ENCODE measurements around the gene CACNA2D3.
"Not testable (repeated sequence)": the region's sequence is repeated elsewhere in the genome, so short reads cannot be mapped to it uniquely, and the experiment has no call there.

CACNA2D3 gene

DNA sequence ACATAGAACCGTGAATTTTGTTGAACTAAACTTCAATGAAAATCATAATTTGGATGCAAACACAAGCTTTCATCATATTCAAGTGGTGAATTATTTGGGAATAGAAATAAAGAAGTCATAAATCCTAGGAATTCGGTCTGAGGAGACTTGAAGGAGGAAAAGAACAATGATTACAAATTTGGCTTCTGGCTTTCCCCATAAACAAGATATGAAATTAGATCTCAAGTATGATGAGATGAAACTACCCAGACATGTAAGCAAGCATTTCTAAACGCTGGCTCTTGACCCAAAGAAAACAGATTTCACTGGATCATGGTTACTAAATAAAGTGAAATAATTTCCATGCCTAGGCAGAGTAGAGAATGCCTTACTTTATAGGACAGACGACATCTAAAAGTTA, 952.4 kb downstream of the CACNA2D3 start:
- DNase-seq, result no peak

DNA sequence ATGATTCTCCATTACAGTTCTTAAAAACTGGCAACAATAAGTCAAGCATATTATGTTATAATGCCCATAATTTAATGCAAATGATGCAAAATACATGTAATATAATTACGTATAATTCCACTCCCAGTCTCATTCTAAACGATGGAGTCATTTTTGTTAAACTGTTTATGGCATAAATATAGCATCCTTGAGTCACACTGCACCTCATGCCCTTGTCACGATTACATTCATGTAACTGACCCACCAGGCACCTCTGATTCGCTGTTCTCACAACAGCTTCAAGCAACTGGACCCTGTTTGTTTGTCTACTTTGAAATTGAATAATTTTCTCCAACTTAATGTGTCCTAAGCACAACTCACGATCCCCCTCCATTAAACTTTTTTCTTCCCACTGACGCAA, 953.5 kb downstream of the CACNA2D3 start:
- DNase-seq, result no peak

DNA sequence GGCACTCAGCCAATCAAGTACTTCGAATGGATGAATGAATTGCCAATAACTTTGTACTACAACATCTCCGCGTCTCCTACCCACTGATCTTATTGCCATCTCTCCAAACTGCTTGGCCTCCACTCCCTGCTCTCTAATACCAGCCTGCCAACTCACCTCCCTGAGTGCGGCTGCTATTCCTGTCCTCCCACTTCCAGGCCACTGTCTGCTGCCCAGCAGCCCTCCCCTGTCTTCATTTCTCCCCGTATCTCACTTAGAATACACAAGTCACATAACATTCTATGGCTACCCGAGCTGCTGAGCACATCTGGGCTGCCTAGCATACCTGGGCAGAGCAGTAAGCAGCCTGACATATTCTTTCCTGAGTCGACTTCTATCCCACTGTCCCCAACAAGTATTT, 955.4 kb downstream of the CACNA2D3 start:
- no peak for DNase-seq

DNA sequence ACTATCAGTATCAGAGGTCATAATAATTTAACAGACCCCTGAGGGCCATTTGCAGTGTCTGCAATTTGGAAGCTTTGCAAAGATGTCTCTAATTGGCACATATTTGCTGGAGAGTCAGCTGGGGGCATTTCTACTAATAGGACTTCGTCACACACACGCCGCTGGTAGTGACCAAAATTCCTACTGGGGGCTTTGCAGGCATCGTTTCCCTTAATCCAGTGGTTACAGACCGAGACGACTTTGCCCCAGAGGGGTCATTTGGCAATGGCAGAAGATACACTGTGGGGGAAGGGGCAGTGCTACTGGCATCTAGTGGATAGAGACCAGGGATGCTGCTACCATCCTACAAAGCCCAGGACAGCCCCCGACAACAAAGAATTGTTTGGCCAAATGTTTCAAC, 956.5 kb downstream of the CACNA2D3 start:
- no peak for DNase-seq

DNA sequence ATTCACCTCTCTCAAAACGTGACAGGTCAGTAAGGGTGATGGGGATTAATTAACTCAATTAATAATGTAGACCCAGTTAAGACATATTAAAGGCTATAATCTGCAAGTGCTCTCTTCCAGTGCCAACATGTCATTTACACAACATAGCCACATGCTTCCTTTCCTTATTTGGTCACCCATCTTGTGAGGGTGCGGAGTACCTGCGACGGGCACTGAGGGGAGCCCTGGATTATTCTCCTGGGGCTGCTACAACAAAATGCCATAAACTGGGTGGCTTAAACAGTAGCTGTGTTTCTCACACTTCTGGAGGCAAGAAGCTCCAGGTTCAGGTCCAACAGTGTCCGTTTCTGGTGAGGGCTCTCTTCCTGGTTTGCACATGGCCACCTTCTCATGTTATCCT, 962.9 kb downstream of the CACNA2D3 start:
- no peak for DNase-seq

DNA sequence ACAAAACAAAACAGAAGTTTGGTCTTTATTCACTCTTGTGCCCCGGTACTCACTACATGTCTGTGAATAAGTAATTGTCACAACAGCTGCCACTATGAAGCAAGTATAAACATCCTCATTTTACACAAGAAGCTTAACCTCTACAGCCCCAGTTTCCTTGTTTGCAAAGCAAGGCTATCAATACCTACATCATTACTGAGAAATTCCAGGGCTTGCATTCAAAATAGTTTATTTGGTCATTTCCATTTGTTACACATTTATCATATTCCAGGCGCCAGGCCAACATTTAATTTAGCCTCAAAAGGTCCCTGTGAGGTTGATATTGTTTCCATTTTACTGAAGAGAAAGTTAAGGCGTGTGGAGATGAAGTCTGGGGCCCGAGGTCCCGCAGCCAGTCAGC, 966.9 kb downstream of the CACNA2D3 start:
- no peak for DNase-seq

DNA sequence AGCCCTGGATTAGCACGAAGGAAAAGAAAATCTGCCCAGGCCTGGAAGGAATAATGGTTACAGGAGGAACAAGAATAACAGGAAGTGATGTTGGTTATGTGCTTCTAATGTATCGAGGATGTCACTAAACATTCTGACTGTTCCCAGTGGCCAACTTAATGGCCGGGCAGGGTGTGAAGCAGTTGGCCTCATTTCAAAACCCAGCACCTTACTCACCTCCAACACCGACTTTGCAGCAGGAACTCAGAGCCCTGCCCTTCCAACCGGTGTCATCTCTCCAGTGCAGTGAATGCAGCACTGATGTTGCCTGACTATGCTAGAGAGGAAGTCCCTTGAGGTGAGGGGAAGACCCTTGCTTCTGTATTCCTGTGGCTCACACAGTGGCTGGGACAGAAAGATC, 967.9 kb downstream of the CACNA2D3 start:
- DNase-seq, result no peak

DNA sequence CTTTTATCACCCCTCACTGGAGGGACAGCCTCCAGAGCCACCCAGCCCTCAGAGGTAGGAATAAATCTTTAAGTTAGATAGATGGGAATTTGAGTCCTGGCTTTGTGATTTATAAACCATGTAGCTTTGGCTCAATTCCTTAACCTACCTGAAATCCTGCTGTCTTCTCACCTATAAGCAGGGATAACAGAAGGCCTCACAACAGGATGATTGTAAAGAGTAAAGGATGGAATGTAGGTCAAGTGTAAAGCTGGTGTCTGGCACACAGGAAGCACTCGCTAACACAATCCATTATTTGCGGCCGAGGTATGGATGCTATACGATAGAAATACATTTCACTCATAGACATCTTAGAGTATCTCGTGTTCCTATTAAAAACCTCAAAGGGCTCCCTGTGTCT, 968.4 kb downstream of the CACNA2D3 start:
- DNase-seq, result no peak

DNA sequence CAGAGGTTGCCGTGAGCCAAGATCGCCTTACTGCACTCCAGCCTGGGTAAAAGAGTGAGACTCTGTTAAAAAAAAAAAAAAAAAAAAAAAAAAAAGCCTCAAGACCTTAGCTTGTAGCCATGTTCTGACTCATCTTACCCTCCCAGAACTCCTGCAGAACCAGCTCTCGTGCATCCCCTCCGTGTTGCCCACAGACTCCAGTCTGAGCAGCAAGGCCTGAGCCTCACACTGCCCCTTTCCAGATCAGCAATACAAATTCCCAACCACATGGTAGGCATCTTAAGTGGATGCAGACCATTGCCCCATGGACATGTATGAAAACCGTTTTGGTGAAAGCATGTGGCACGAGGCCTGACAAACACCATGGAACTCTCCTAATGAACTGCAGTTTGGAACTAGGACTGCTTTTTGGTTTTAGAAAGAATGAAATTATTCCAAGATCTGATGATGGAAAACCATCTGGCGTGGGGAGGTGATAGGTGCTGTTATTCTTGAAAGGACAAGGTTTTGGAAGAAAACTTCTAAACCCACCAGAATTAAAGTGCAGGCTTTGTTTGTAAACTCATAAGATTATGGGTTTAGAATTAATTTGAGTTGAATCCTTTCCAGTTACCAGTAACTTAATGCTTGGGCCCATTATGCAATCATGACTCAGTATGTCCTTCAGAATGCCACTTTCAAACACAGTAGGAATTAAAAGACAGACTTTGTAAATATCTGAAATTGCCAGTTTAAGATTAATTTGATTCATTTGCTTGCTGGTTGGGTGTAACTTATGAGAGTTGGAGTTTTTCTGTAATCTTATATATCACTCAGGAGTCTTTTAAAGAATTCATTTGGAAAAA, 969.3 kb downstream of the CACNA2D3 start:
- DNase-seq, result no peak

DNA sequence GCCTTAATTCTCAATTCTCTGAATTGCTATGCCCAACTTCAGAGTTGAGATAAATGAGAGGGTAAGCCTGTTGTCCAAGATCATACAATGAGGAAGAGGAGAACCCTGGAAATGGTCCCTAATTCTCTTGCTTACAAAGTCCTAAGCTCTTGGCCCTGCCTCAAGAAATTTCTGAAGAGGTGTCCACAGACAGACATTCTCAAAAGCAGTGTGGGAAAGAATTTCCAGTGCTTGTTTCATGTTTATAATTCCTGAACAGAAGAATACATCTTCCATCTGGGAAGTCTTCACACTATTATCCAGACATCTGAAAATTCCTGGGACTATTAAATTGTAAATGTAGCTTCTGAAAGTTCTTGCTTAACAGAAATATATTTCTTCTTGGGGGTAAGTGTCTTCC, 972.3 kb downstream of the CACNA2D3 start:
- DNase-seq, result no peak

DNA sequence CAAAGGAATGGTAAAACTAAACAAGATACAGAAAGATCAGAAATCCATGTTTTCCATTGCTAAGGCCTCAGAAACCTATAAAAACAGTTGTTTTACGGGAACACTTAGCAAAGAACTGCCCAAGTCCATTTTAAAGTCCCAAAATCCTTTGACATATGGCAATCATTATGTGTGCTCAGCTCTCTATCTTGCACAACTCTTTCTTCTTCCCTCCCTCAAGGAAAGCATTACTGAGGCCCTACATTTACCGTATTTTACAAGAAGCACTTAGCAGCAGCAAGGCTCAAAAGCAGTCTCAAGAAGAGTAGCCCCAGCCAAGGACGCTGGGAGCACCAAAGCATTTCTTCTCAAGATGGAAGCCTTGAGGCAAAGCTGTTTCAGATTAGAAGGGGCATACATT, 975.1 kb downstream of the CACNA2D3 start:
- no peak for DNase-seq

DNA sequence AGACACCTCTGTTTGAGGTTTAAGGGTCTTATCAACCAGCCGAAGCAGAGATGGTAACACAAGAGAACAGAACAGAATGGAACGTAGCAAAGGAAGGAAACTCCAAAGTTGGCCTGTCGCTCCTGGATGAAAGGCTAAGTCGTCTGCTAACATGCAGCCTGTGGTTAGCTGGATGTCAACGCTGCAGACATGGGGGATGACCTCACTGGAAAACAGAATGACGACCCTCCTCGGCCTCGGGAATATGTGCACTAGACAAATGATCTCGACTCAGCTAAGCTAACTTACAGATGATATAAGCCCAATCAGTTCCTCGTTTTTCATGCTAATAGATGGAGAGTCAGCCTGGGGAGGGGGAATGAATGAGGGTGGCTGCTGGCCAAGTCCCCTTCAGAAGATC, 983.3 kb downstream of the CACNA2D3 start:
- DNase-seq, result no peak

DNA sequence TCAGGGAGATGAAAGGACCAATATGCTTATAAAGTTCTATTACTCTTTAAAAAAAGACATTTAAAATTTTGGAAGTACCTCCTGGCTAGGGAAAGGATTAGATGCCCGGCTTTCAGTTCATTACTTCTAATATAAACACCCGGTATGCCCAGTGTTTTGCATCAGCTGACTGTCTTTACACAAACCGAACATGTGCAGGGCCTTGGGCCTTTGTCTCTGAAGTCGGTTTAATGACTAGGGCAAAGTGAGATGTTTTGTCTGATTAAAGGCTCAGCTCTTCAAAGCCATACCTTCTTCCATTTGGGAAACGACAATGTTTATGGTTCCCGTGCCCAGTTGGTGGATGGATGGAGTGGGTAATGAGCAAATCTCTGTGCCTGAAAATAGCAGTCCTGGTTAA, 984.8 kb downstream of the CACNA2D3 start:
- no peak for DNase-seq

DNA sequence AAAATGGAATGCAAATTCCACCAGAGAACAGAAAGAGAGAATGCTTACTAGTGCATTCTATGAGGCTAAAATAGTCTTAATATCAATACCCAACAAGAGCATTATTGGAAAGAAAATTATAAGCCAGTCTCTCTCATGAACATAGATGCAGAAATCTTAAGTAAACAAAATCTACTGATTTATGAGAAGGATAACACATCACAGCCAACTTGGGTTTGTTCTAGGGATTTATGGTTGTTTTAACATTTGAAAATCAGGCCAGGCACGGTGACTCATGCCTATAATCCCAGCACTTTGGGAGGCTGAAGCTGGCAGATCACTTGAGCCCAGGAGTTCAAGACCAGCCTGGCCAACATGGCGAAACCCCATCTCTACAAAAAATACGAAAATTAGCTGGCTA, 989.6 kb downstream of the CACNA2D3 start:
- not testable (repeated sequence) for DNase-seq

DNA sequence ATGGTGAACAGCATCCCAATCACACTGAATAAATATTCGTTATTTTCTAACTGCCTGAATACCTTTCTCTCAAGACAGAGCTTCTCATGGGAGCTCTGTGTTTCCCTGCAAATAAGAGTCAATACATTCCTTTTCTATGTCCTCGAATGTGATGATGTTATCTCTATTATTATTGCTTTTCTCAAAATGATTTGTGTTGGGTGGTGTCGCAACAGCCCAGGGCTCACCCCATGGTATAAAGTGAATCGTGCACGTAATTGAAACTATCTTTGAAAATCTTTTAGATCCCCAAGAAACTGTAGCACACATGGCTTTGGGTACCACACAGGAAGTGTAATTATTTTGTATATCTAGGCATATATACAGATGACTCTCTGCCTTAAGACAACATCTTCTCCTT, 996.1 kb downstream of the CACNA2D3 start:
- no peak for DNase-seq

DNA sequence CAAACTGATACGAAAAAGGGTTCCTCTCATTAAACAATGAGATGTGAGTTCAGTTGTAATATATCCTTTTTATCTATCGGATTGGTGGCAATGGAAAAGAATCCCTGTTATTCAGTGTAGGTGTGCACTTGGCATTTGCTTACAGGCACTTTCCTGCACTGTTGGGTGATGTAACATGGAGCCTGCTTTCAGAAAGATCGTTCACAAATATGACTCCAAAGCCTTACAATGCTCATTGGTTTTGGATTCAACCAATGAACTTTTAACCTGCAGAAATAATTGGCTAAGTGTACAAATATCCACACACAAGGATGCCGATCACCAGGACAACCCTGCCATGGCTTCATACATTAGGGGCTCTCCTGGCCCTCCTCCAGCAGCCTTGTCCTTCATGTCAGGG, 996.9 kb downstream of the CACNA2D3 start:
- no peak for DNase-seq

DNA sequence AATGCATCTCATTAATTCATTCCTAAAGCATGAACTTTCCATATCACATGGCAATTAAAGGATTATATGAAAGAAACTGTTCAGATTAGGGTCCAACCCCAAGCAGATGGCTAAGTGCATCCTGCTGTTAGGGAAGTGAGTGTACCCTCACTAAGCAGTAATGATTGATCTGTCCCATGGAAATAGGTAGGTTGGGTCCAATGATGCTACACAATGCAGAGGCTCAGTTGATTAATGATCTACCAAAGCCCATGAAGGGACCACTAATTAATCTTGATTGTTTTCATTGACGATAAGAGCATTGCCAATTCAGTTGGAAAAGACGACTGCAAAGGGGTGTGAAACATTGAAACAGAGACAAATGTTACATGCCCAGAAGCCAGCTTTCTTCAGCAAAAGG, 1000.0 kb downstream of the CACNA2D3 start:
- DNase-seq, result no peak

Measured in activated CD4-positive, alpha-beta T cell treated with anti-CD3 and anti-CD28 coated beads, Interleukin-10, Interleukin-2, amounts not matched to agents 100 ng/mL and 50 ng/mL, durations not matched to agents 16 hours and 8 hours (primary cell).